ENCODE measurements around the gene TNFRSF19.

Gene TNFRSF19

DNA sequence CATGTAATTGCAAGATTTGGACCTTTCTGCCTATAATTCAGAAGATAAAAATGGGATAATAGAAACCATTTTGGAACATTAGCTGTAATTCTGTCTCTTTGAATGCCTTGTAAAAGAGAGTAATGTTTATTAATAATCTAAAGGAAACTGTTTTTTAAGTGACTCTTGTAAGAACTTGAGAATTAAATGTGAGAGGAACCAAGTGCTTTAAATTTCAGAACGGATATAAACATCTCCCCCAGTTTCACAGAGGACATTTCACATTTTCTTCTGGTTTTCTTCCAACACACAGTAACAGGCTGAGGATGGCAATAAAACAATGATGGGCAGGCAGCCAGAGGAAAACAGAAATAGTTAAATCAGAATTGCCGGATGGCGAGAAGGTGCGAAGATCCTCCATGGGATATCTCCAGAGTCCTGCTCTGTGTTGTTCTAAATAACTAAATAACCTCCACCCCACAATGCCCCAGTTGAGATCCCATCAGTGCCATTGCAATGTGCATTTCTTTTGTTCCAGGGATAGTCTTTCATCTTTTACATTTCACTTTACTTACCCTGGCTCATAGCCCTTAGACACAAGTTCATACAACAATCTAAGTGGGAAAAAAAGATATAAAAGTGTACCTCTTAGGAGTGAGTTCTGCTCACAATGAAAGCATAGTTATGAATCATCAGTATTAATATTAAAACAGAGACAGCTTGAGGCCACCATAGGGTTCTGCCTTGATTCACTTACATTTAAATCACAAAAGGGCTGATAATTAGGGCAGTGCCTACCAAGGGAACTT, 73.3 kb downstream of the TNFRSF19 start:
- no peak overlapping the region for H3K27ac Mint-ChIP-seq
- H3K4me1 Mint-ChIP-seq = no peaks in the 10 kb centered on the region
- H3K36me3 Mint-ChIP-seq = no peaks in the 10 kb centered on the region
- H3K4me3 Mint-ChIP-seq = no peak overlapping the region
- H3K27me3 Mint-ChIP-seq = peaks cover 28% of the 10 kb centered on the region
- peaks cover 6% of the 10 kb centered on the region for H3K9me3 Mint-ChIP-seq
- ATAC-seq = no peak

DNA sequence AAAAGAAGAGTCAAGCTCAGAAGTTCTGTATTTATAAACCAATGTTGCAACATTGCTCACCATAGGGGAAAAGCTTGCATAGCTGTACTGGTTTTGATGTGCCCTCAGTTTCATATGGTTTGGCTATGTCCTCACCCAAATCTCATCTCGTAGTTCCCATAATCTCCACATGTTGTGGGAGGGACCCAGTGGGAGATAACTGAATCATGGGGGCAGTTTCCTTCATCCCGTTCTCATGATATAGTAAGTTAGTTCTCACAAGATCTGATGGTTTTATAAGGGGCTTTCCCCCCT, 73.9 kb downstream of the TNFRSF19 start:
- Mint-ChIP-seq H3K9me3 (peaks cover 6% of the 10 kb centered on the region), H3K4me1 (no peaks in the 10 kb centered on the region), H3K36me3 (no peaks in the 10 kb centered on the region), H3K27ac (no peak overlapping the region), H3K27me3 (peaks cover 34% of the 10 kb centered on the region), H3K4me3 (no peak overlapping the region)
- ATAC-seq = no peak

- Mint-ChIP-seq H3K4me1 (no peaks in the 10 kb centered on the region), H3K27ac (no peak overlapping the region), H3K36me3 (no peaks in the 10 kb centered on the region), H3K27me3 (peaks cover 39% of the 10 kb centered on the region), H3K9me3 (peaks cover 6% of the 10 kb centered on the region), H3K4me3 (no peak overlapping the region)
- no peak for ATAC-seq
Observed at GRCh38 chr13:23644527-23645138, 74.4 kb downstream of the TNFRSF19 start.

DNA sequence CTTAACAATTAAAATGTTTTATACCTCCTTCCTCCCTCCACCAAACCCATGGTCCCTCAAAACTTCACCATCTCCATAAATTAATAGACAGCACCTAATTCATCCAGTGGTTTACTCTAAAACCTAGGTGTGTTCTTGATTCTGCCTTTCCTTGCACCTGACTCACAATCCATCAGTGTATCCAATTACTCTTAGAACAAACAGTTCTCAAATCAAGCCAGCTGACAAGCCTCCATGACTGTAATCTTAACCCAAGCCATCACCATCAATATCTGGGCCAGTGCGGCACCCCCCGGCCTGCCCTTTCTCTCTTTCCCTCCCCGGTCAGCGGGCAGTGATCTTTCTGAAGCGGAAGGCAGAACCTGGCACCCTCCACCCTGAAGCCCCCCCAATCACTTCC, 75.6 kb downstream of the TNFRSF19 start:
- Mint-ChIP-seq H3K4me3 (no peak overlapping the region), H3K27ac (no peak overlapping the region), H3K4me1 (no peaks in the 10 kb centered on the region), H3K27me3 (peaks cover 51% of the 10 kb centered on the region), H3K9me3 (peaks cover 6% of the 10 kb centered on the region), H3K36me3 (no peaks in the 10 kb centered on the region)
- no peak for ATAC-seq

- no peak overlapping the region for H3K4me3 Mint-ChIP-seq
- no peaks in the 10 kb centered on the region for H3K4me1 Mint-ChIP-seq
- no peak for ATAC-seq
- H3K27ac Mint-ChIP-seq = no peak overlapping the region
- H3K27me3 Mint-ChIP-seq = peaks cover 60% of the 10 kb centered on the region
- H3K9me3 Mint-ChIP-seq = peaks cover 6% of the 10 kb centered on the region
- no peaks in the 10 kb centered on the region for H3K36me3 Mint-ChIP-seq
Observed at GRCh38 chr13:23651439-23651838, 81.2 kb downstream of the TNFRSF19 start.

DNA sequence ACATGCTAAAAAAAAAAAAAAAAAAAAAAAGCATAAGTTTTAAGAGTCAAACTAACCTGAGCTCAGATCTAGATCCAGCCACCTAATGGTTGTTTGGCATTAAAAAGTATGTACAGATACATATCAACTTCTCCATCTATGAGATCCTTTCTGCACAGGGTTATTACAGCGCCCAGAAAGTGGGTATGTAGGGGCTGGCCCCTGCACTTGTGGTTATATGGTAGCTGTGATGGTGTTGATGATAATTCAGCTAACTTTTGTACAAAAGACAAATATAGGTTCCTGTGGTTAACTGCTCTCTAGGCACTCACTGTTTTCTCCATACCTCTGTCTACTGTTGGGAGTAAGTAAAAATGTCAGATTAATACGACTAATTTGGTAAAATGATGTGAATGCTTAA, 81.7 kb downstream of the TNFRSF19 start:
- H3K4me3 Mint-ChIP-seq = no peak overlapping the region
- peaks cover 5% of the 10 kb centered on the region for H3K9me3 Mint-ChIP-seq
- H3K36me3 Mint-ChIP-seq = no peaks in the 10 kb centered on the region
- peaks cover 56% of the 10 kb centered on the region for H3K27me3 Mint-ChIP-seq
- H3K4me1 Mint-ChIP-seq = peaks cover 4% of the 10 kb centered on the region
- H3K27ac Mint-ChIP-seq = no peak overlapping the region
- ATAC-seq = no peak

GRCh38 chr13:23652909-23653726, 82.9 kb downstream of the TNFRSF19 start:
- peaks cover 46% of the 10 kb centered on the region for H3K27me3 Mint-ChIP-seq

DNA sequence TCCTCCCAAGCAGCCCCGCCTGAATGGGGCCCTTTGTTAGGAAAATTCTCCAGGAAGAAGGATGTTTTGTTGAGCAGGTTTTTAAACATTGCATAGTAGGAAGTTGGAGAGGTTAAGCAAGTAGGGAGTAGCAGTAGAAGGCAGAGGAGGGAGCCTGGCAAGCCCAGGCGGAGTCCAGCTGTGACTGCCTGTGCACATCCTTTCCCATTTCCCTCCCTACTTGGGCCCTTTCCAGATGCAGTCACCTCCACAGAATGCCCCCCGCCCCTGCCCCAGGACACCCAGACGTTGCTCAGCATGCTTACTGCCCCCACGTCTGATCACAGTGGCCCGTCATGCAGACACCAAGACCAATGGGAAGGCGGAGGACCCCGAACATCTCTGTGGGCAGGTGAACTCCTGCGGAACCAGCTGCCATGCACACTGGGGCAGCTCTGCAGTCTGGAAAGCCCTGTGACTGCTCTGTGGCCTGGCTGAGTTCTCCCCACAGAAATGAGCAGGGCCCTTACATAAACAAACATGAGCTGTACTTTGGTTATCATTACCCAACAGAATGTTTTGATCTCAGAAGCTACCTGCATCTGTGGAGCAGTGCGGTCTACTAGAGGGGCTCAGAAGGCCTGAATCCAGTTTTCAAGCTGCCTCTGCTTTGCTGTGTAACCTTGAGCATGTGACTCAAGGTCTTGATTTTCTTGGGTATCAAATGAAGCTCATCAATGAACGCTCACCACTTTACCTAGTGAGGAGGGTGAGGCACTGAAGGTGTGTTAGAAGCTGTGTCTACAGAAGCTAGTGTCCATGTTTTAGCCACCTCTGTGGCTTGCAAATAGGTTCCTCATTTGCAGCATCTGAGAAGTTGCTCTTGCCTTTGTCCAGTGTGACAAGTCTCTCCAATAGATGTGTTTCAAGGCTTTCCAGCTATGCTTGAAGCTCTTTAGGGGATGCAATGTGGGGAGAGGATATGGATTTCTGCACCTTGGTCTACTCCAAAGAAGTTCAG, 84.2 kb downstream of the TNFRSF19 start:
- no peak for ATAC-seq
- Mint-ChIP-seq H3K36me3 (no peaks in the 10 kb centered on the region), H3K4me3 (no peak overlapping the region), H3K27ac (no peak overlapping the region), H3K9me3 (no peaks in the 10 kb centered on the region), H3K27me3 (peaks cover 33% of the 10 kb centered on the region), H3K4me1 (peaks cover 9% of the 10 kb centered on the region)

More at GRCh38 chr13:23652909-23653726, 82.9 kb downstream of the TNFRSF19 start:
- Mint-ChIP-seq H3K4me1 (peaks cover 9% of the 10 kb centered on the region), H3K27ac (no peak overlapping the region), H3K9me3 (no peaks in the 10 kb centered on the region), H3K4me3 (no peak overlapping the region), H3K36me3 (no peaks in the 10 kb centered on the region)
- peak; percentile 31 for ATAC-seq

DNA sequence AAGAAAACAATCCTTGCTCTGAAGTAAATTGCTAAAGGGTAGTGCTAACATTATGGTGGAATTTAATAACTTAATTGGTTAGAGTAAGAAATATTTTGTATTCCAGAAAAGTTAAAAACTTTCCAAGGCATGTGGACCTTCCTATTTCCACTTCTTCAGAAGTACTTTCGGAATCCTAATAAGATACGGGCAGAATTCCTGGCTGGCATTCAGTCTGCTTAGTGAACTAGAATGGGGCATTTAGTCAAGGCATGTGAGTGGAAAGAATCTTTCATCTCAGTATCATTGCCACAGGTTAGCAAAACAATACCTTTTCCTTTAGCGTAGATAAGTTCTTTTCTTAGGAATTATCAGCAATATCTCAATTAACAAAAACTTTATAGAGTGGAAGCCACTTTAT, 85.1 kb downstream of the TNFRSF19 start:
- H3K36me3 Mint-ChIP-seq = no peaks in the 10 kb centered on the region

DNA sequence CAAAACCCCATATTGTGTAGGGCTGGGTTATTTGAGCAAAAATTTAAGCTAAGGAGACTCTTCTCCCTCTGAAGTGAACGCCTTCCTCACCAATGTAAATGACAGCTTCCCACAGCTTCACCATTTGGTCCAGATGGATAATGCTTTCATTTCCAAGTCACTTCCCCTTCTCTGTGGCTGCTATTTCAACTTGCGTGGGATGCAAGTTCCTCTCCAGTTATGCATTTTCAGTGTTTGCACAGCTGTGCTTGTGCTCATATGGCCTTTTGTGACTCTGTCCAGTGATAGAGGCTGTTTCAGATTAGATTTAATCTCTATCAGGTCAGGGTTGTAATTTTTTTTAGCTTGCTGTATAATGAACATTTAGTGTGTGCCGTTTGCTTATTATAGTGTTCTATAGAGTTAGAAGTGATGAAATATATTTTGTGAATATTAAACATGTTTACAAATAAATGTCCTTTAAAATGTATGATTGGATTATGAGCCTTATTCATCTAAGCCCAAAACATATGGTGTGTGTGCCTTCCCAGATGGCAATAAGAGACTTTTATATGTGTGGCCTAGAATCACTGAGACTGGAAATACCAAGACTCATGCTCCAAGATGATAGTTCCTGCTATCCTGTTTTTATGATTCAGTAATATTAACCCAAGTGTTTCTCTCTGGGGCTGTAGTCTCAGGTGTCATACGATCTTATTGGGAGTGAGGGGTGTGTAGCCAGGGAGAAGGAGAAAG, 86.6 kb downstream of the TNFRSF19 start:
- Mint-ChIP-seq H3K4me3 (no peak overlapping the region), H3K27ac (no peak overlapping the region), H3K4me1 (peaks cover 9% of the 10 kb centered on the region), H3K36me3 (no peaks in the 10 kb centered on the region), H3K27me3 (peaks cover 20% of the 10 kb centered on the region), H3K9me3 (peaks cover 5% of the 10 kb centered on the region)
- ATAC-seq = peak; percentile 40

More for the DNA sequence above, 85.1 kb downstream of the TNFRSF19 start:
- Mint-ChIP-seq H3K27me3 (peaks cover 23% of the 10 kb centered on the region), H3K27ac (no peak overlapping the region), H3K9me3 (no peaks in the 10 kb centered on the region), H3K4me3 (no peak overlapping the region), H3K4me1 (peaks cover 9% of the 10 kb centered on the region)
- no peak for ATAC-seq

DNA sequence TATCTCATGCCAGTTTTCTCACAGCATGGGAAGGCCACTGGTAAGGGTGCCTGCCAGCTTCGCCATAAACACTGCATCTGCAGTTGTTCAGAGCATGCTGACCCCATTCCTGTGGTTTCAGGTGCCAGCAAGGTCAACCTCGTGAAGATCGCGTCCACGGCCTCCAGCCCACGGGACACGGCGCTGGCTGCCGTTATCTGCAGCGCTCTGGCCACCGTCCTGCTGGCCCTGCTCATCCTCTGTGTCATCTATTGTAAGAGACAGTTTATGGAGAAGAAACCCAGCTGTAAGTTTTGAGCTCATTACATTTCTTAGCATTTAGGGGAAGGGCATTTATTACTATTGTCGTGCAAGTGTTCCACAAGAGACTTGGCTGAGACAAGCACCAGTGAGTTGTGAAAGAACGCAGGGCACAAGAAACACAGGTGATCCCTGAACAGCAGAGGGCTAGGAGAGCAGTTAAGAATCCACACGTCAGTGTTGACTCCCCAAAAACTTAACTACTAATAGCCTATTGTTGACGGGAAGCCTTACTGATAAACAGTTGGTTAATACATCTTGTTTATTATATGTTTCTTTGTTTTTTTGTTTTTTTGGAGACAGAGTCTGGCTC, 88.8 kb downstream of the TNFRSF19 start:
- ATAC-seq = no peak
- Mint-ChIP-seq H3K36me3 (no peaks in the 10 kb centered on the region), H3K4me1 (peaks cover 9% of the 10 kb centered on the region), H3K27ac (no peak overlapping the region), H3K9me3 (peaks cover 10% of the 10 kb centered on the region), H3K4me3 (no peak overlapping the region), H3K27me3 (peaks cover 19% of the 10 kb centered on the region)

GRCh38 chr13:23660249-23660648, 90.0 kb downstream of the TNFRSF19 start:
- Mint-ChIP-seq H3K36me3 (no peaks in the 10 kb centered on the region), H3K27ac (no peak overlapping the region), H3K4me3 (no peak overlapping the region), H3K9me3 (peaks cover 10% of the 10 kb centered on the region), H3K27me3 (peaks cover 27% of the 10 kb centered on the region), H3K4me1 (peaks cover 9% of the 10 kb centered on the region)
- ATAC-seq = no peak

DNA sequence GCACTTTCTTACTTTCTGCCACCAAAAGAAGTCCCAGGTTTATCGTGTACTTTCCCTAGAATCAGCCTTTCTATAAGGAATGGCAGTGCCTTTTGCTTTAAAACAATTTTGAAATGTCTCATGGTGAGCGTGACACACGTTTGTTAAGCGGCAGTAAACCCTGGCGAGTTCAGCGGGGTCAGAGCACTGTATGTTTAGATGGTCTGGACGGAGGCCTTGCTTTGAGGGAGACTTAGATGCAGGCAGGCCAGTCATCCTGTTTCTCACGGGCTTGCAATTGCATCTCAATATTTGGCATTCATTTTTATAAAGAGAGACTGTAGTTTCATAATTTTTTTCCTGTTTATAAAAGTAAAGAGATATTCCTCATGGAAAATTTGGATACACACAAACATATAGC, 96.4 kb downstream of the TNFRSF19 start:
- Mint-ChIP-seq H3K27me3 (peaks cover 42% of the 10 kb centered on the region), H3K36me3 (no peaks in the 10 kb centered on the region), H3K9me3 (peaks cover 6% of the 10 kb centered on the region), H3K4me1 (no peaks in the 10 kb centered on the region), H3K4me3 (no peak overlapping the region), H3K27ac (no peak overlapping the region)
- ATAC-seq = no peak

DNA sequence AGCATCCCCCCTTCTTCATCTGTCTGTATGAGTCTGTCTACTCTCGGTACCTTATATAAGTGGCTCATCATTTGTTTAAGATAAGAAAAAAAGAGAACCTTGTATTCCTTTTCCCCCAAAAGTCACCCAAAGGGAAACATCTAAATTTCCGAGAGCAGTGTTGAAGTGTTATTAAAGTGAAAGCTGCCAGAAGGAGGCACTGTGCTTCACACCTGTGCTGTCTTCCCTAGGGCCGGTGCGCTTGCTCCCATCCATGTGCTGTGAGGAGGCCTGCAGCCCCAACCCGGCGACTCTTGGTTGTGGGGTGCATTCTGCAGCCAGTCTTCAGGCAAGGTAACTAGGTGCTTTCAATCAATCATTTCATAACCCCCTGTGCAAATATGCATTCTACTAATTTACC, 97.5 kb downstream of the TNFRSF19 start:
- H3K36me3 Mint-ChIP-seq = no peaks in the 10 kb centered on the region
- H3K27me3 Mint-ChIP-seq = peaks cover 37% of the 10 kb centered on the region
- ATAC-seq = no peak
- no peak overlapping the region for H3K27ac Mint-ChIP-seq
- no peaks in the 10 kb centered on the region for H3K9me3 Mint-ChIP-seq
- H3K4me1 Mint-ChIP-seq = no peaks in the 10 kb centered on the region
- H3K4me3 Mint-ChIP-seq = no peak overlapping the region

Data from stimulated activated memory B cell treated with anti-CD40 and anti-IgM and Interleukin-4, amounts not matched to agents 10 μg/mL and 1 μg/mL and 100 μg/mL, for 72 hours (primary cell).